Measurements from ENCODE around the gene PLPPR3.
A peak's percentile ranks its signal among the peaks of the same experiment; 100 is the strongest.
"Not testable (repeated sequence)": the region's sequence is repeated elsewhere in the genome, so short reads cannot be mapped to it uniquely, and the experiment has no call there.

PLPPR3 gene

DNA sequence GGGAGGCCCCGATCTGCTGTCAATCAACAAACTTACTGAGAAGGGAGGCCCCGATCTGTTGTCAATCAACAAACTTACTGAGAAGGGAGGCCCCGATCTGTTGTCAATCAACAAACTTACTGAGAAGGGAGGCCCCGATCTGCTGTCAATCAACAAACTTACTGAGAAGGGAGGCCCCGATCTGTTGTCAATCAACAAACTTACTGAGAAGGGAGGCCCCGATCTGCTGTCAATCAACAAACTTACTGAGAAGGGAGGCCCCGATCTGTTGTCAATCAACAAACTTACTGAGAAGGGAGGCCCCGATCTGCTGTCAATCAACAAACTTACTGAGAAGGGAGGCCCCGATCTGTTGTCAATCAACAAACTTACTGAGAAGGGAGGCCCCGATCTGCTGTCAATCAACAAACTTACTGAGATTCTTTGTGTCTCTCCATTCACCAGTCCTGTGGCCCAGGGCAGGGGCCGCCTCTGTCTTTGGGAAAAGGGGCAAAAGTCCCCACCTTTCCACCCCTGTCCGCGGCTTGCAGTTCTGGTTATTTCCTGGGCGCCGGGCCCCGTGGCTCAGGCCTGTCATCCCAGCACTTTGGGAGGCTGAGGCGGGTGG, 32.0 kb upstream of the PLPPR3 start:
- DNase-seq = not testable (repeated sequence)

DNA sequence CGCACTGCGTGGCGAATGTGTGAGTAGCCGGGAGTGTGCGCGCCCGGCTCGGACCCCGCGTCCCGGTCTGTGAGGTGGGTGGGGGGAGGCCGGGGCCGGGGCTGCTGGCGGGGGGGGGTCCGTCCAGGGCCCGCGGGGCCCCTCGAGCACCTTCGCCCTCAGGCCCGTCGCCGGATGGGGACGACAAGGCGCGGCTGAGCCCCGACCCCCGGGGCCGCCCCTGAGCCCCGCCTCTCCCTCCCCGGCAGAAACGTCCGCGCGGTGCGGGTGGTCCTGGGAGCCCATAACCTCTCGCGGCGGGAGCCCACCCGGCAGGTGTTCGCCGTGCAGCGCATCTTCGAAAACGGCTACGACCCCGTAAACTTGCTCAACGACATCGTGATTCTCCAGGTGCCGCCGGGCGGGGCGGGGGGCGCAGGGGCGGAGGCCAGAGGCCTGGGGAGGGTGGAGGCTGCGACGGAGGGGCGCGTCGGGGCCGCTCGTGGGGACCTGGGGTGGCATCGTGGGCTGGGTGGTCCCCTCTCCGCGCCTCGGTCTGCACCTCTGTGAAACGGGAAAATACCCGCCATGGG, 31.3 kb upstream of the PLPPR3 start:
- no peak for DNase-seq

DNA sequence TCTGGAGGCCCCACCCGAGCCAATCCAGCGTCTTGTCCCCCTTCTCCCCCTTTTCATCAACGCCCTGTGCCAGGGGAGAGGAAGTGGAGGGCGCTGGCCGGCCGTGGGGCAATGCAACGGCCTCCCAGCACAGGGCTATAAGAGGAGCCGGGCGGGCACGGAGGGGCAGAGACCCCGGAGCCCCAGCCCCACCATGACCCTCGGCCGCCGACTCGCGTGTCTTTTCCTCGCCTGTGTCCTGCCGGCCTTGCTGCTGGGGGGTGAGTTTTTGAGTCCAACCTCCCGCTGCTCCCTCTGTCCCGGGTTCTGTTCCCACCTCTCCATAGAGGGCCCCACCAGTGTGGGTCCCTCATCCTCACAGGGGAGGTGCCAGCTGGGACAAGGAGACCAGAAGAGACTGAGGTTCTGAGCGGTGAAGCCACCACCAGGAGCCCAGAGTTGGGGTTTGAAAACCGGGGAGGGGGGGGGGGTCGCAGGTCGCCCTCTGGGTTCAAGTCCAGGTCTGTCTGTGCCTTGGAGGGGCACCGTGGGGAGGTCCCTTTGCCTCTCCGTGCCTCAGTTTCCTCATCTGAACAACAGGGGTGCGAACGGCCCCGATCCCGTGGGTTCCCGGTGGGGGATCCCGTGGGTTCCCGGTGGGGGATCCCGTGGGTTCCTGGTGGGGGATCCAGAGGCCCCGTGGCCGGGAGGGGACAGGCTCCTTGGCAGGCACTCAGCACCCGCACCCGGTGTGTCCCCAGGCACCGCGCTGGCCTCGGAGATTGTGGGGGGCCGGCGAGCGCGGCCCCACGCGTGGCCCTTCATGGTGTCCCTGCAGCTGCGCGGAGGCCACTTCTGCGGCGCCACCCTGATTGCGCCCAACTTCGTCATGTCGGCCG, 30.6 kb upstream of the PLPPR3 start, which contains the start of gene ELANE:
ELANE (plus strand) TSS at position 168 of the 878 bp plus-strand sequence; CDS start at position 194, 26 bp downstream.
- DNase-seq = no peak

DNA sequence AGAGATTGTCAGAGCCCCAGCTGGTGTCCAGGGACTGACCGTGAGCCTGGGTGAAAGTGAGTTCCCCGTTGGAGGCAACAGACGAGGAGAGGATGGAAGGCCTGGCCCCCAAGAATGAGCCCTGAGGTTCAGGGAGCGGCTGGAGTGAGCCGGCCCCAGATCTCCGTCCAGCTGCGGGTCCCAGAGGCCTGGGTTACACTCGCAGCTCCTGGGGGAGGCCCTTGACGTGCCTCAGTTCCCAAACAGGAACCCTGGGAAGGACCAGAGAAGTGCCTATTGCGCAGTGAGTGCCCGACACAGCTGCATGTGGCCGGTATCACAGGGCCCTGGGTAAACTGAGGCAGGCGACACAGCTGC, 29.2 kb upstream of the PLPPR3 start:
- no peak for DNase-seq

DNA sequence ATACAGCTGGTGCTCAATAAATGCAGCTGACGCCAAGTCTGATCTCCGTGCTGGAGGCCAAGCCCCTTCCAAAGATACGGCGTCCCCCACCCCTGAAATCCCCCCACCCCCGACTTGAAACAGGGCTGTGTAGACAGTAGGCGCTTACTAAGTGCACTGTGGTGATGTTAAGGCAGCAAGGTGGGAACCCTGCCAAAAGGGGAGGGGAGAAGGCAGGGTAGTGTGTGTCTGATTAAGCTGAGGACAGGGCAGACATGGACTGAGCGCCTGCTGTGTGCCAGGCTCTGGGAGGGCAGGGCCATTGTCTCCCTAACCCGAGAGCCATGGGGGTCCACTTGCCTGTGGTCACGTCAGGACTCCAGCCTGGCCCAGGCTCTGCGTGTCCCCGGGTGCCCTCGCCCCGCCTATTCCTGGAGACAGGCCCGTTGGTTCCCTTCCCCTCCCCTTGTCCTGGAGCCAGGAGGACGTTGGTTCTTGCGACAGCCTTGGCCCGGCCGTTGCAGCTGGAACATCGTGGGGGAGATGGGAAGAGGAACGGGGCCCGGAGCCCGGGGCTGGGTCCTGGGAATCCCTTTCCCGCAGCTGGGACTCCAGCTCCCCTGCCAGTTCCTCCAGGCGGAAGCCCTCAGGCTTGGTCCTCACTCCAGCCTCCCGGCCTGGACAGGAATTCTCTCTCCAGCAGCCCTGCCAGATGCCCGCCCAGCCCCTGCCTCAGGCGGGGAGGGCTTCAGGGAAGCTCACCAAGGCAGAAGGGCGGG, 28.6 kb upstream of the PLPPR3 start:
- no peak for DNase-seq

DNA sequence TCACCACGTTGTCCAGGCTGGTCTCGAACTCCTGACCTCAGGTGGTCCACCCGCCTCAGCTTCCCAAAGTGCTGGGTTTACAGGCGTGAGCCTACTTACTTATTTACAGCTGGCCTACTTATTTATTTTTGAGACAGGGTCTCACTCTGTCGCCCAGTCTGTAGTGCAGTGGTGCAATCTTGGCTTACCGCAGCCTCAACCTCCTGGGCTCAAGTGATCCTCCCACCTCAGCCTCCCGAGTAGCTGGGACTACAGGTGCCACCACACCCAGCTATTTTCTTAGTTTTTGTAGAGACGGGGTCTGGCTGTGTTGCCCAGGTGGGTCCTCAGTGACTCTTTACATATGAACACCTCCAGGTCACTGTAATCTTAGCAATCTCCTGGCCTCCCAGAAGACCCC, 27.4 kb upstream of the PLPPR3 start:
- not testable (repeated sequence) for DNase-seq

DNA sequence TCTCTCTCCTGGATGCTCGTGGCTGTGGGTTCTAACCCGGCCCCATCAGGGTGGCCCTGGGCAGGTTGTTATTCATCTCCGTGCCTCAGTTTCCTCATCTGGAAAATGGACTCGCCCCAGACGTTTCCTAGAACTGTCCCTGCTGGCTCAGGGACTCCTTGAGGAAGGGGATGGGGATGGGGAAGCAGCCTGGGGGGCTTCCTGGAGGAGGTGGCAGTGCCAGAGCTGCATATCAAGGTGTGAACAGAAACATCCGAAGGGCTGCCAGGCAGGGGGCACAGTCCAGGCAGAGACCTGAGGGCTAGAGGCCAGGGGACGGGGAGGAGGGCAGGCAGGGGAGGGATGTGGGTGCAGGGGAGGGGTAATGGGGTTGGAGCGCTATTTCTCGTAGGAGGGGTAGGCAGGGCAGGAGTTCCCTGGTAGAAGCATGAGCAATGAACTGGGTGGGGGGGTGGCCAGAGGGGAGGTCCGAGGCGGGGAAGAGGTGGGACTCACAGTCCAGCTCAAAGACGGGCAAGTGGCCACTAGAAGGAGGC, 26.7 kb upstream of the PLPPR3 start:
- DNase-seq = no peak

DNA sequence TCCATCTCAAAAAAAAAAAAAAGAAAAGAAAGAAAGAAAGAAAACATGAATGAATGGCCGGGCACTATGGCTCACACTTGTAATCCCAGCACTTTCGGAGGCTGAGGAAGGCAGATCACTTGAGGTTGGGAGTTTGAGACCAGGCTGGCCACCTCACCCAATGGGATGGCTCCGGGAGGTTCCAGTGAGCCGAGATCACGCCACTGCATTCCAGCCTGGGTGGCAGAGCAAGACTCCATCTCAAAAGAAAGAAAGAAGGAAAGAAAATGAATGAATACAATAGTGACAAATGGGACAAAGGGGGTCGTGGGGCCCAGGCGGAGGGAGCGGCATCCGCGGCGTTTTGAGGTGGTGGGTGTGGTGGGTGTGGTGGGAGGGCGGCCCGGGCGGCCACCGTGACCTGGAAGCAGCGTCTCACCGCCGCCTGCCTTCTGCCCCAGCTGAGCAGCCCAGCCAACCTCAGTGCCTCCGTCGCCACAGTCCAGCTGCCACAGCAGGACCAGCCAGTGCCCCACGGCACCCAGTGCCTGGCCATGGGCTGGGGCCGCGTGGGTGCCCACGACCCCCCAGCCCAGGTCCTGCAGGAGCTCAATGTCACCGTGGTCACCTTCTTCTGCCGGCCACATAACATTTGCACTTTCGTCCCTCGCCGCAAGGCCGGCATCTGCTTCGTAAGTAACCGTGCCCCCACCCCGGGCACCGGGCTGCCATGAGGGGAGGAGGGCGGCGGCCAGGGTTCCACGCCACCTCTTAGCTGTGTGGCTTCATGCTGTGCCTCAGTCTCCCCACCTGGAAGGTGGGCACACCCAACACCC, 24.2 kb upstream of the PLPPR3 start:
- DNase-seq = no peak

DNA sequence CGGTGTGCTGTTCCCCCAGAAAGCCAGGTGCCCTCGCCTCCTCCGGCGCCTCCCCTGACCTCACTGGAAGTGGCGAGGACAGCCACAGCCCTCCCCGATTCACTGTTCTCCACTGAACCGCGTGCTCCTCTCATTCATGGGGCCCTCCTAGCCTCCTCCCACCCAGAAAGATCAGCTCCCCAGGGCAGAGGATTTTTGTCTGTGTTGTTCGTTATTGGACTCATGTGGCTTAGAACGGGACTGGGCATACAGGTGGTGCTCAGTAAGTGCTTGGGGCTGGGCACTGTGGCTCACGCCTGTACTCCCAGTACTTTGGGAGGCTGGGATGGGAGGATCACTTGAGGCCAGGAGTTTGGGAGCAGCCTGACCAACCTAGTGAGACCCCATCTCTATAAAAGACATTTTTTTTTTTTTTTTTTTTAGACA, 22.8 kb upstream of the PLPPR3 start:
- no peak for DNase-seq

DNA sequence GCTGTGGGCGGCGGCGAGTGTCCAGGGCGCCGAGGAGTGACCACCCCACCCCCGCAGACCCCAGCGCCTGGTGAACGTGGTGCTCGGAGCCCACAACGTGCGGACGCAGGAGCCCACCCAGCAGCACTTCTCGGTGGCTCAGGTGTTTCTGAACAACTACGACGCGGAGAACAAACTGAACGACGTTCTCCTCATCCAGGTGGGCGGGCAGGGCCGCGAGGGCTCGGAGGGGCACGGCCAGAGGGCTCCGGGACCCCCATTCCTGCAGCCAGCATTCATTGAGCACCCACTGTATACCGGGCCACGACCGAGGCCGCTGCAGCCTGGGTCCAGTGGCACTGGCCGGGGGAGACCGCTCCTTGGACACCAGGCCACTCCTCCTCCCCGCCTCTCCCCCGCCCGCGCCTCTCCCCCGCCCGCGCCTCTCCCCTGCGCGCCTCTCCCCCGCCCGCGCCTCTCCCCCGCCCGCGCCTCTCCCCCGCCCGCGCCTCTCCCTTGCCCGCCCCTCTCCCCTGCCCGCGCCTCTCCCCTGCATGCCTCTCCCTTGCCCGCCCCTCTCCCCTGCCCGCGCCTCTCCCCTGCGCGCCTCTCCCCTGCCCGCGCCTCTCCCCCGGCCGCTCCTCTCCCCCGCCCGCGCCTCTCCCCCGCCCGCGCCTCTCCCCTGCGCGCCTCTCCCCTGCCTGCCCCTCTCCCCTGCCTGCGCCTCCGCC, 22.2 kb upstream of the PLPPR3 start:
- no peak for DNase-seq

DNA sequence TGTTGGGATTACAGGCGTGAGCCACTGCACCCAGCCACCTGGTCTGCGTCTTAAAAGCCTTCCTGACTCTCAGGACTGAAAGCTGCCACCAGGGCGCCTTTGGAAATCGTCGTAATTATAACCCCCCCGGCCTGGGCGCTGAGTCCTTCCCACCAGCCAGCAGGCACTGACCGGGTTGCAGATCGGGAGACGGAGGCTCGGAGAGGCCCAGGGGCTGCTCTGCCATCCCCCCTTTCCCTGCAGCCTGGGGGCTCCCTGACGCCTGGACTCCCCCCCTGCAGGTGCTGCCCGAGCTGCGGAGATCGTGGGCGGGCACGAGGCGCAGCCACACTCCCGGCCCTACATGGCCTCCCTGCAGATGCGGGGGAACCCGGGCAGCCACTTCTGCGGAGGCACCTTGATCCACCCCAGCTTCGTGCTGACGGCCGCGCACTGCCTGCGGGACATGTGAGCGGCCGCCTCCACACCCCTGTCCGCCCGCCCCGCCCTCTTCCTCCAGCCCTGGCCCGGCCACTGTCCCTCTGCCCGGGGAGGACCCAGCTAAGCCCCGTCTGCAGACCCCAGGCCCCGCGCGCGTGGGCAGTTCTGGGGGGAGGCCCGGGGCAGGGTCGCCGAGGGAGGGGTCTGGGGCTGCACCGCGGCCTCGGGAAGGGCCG, 21.6 kb upstream of the PLPPR3 start:
- peak; percentile 30 for DNase-seq

DNA sequence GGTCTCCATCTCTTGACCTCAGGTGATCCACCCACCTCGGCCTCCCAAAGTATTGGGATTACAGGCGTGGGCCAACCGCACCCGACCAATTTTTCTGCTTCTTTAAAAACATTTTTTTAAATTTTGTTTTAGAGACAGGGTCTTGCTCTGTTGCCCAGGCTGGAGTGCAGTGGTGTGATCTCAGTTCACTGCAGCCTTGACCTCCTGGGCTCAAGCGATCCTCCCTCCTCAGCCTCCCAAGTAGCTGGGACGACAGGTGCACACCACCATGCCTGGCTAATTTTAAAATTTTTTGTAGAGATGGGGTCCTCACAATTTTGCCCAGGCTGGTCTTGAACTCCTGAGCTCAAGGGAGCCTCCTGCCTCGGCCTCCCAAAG, 21.0 kb upstream of the PLPPR3 start:
- not testable (repeated sequence) for DNase-seq

DNA sequence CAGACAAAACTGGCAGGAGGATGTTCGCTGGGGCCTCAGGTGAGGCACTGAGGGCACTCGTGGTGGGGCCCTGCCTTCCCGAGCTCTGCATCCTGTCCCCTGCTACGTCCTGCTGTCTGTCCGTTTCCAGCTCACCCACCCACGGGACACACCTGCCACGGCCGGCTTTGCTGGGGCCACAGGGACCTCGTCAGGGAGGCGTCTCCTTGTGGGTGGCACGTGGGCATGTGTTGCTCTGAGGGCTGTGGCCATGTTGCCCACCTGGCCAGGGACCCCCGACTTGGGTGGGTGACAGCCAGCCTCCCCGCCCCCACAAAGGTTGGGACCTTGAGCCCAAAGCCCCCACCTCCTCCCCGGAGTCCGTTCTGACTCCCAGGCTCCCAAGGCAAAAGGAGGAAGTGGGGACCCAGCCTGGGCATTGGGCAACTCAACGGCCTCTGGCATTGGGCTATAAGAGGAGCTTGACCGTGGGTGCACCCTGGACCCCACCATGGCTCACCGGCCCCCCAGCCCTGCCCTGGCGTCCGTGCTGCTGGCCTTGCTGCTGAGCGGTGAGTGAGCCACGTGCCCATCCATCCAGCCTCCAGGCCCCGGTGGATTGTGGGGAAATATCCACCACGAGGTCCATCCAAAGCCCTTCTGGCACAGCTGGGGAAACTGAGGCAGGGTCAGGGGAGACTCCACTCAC, 18.9 kb upstream of the PLPPR3 start, which contains the start of gene PRTN3:
PRTN3 (plus strand) TSS at position 481 of the 688 bp plus-strand sequence; CDS start at position 491, 10 bp downstream.
- no peak for DNase-seq

DNA sequence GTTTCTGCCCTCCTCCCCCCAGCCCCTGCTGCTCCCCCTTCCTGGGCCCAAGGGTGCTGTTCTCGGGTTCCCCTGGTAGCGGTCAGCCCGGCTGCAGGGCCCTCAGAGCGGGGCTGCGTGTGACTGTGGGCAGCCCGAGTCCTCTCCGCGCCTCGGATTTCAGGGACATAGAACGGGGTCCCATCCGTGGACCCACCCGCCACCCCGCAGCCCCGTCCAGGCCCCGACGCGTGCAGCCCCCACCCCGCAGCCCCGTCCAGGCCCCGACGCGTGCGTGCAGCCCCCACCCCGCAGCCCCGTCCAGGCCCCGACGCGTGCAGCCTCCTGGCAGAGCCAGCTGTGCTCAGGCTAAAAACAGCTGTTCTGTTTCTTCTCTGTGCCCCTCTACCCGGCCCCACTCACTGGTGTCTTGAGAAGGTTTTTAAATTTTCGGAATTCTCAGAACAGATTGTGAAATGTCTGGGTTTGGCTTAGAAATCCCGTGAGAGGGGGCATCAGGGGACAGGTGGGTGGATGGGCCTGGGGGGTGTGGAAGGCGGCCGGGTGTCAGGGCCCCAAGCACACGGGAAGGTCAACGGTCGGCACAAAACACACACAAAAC, 13.6 kb upstream of the PLPPR3 start:
- no peak for DNase-seq

DNA sequence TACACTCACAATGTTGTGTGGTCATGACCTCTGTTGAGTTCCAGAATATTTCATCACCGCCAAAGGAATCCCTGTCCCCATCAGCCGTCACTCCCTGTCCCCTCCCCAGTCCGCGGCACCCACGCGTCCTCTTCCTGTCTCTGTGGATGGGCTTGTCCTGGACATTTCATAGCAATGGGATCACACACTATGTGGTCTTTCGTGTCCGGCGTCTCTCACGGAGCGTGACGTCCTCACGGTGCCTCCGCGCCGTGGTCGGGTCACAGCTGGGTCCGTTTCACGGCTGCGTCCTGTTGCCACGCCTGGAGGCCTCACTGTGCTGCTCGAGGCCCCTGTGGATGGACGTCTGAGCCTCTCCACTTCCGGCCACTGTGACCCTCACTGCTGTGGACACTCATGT, 12.5 kb upstream of the PLPPR3 start:
- no peak for DNase-seq

DNA sequence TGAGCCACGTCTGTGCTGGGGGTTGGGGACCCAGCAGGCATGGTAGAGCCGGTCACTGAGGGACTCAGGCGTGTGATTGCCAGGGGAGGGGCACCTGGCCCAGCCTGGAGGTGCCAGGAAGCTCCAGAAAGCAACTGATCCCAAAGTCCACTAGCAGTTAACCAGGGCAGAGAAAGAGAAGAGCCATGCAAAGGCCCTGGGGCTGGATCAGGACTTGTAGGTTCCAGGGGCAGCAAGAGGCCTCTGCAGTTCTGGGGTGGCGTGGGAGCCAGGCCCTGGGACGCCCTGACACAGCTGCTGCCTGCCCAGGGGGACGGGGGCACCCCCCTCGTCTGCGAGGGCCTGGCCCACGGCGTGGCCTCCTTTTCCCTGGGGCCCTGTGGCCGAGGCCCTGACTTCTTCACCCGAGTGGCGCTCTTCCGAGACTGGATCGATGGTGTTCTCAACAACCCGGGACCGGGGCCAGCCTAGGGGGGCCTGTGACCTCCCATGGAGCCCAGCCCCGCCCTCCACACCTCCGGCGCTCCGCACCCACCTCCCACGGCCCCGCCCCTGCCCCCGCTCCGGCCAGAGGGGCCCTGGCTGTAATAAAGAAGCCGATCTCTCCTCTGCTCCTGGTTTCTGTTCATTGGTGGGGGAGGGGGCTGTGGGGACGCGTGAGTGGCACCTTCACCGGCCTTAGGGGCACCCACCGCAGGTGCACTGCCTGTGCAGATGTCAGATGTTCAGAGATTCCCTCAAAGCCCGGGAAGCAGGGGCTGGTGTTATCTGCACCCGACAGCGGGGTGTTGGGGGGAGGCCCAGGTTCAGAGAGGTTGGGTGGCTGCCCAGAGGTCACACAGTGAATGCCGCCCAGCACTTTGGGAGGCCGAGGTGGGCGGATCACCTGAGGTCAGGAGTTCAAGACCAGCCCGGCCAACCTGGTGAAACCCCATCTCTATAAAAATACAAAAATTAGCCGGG, 9.9 kb upstream of the PLPPR3 start:
- no peak for DNase-seq

DNA sequence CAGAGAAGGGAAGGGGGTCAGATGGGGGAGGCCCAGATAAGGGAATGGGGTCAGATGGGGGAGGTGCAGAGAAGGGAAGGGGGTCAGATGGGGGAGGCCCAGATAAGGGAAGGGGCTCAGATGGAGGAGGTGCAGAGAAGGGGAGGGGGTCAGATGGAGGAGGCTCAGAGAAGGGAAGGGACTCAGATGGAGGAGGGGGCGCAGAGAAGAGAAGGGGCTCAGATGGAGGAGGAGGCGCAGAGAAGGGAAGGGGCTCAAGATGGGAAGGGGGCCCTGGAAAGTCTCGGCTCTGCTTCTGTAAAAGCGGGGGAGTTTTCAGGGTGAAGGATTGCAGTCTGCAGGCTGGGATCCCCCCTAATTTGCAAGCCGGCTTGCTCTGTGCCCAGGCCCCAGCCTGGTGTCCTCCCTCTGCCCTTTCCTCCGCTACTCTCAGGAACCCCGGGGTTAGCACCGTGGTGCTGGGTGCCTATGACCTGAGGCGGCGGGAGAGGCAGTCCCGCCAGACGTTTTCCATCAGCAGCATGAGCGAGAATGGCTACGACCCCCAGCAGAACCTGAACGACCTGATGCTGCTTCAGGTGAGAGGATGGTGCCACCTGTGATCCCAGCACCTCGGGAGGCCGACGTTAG, 7.5 kb upstream of the PLPPR3 start:
- DNase-seq = no peak

DNA sequence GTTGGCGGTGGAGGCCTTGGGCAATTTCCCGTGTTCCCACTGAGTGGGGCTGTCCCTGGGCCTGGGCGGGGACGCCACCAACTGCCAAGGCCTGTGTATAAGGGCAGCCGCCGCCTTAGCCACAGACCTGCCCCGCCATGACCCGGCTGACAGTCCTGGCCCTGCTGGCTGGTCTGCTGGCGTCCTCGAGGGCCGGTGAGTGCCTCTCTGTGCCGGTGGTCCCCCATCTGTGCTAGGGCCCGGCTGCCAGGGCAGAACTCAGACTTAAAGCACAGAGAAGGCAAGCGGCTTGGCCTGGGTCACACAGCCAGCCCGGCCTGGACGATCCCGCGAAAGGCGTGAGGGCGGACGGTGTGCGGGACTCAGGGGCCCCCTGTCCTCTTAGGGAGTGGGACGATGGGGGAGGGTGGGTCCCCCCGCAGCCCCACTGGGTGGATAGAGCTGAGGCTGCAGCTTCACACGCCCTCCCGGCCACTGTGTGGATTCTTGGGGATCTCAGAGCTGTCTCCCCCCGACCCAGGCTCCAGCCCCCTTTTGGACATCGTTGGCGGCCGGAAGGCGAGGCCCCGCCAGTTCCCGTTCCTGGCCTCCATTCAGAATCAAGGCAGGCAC, 6.1 kb upstream of the PLPPR3 start, which contains the start of gene AZU1:
AZU1 (plus strand) TSS at position 128 of the 612 bp plus-strand sequence; CDS start at position 138, 10 bp downstream.
- DNase-seq = no peak

All from NCI-H1105 treated with DMSO at 0.1 percent for 48 hours (cell line).